ENCODE results near the gene AHI1. TPM values are rescaled to one million over a fixed set of nuclear protein-coding genes. Genes with fewer than 3 reads are reported as not detected.

The AHI1 gene
- polyA plus RNA-seq, 1 experiment = 29.0 TPM

GRCh38 chr6:135329851-135330803, 167.4 kb downstream of the AHI1 start:
- ChIA-PET POLR2A (no interaction called here), CTCF (no interaction called here)
- Histone ChIP-seq H3K27ac (ENCODE audit: low read depth, low read length) (no peak overlapping the region), H3K9me3 (ENCODE audit: control insufficient read depth, insufficient read depth, low read length) (no peaks in the 10 kb centered on the region), H3K4me3 (ENCODE audit: low read depth, low read length) (no peak overlapping the region), H3K27me3 (ENCODE audit: control insufficient read depth, insufficient read depth, low read length) (no peaks in the 10 kb centered on the region)
- DNase-seq (ENCODE audit: low read depth, low spot score) = no peak
- no peak for TF ChIP-seq CTCF (IDR thresholded peaks at IDR 0.05; ENCODE audit: low read depth, low read length)

- no peak for DNase-seq (ENCODE audit: low read depth, low spot score)
- no peak for TF ChIP-seq CTCF (IDR thresholded peaks at IDR 0.05; ENCODE audit: low read depth, low read length)
- CTCF ChIA-PET = no interaction called here
- Histone ChIP-seq H3K27me3 (ENCODE audit: control insufficient read depth, insufficient read depth, low read length) (no peaks in the 10 kb centered on the region), H3K4me3 (ENCODE audit: low read depth, low read length) (no peak overlapping the region), H3K27ac (ENCODE audit: low read depth, low read length) (no peak overlapping the region), H3K9me3 (ENCODE audit: control insufficient read depth, insufficient read depth, low read length) (no peaks in the 10 kb centered on the region)
- POLR2A ChIA-PET = no interaction called here
Observed at GRCh38 chr6:135328136-135328535, 169.4 kb downstream of the AHI1 start.

GRCh38 chr6:135325624-135326424, 171.7 kb downstream of the AHI1 start:
- Histone ChIP-seq H3K27ac (ENCODE audit: low read depth, low read length) (no peak overlapping the region), H3K27me3 (ENCODE audit: control insufficient read depth, insufficient read depth, low read length) (no peaks in the 10 kb centered on the region), H3K4me3 (ENCODE audit: low read depth, low read length) (no peak overlapping the region), H3K9me3 (ENCODE audit: control insufficient read depth, insufficient read depth, low read length) (no peaks in the 10 kb centered on the region)
- CTCF ChIA-PET = no interaction called here
- POLR2A ChIA-PET = no interaction called here
- DNase-seq (ENCODE audit: low read depth, low spot score) = no peak
- no peak for TF ChIP-seq CTCF (IDR thresholded peaks at IDR 0.05; ENCODE audit: low read depth, low read length)

GRCh38 chr6:135324531-135324930, 173.0 kb downstream of the AHI1 start:
- CTCF ChIA-PET = no interaction called here
- Histone ChIP-seq H3K27ac (ENCODE audit: low read depth, low read length) (no peak overlapping the region), H3K4me3 (ENCODE audit: low read depth, low read length) (no peak overlapping the region), H3K27me3 (ENCODE audit: control insufficient read depth, insufficient read depth, low read length) (no peaks in the 10 kb centered on the region), H3K9me3 (ENCODE audit: control insufficient read depth, insufficient read depth, low read length) (no peaks in the 10 kb centered on the region)
- POLR2A ChIA-PET = interaction anchor here (0.7 kb wide), 1 partner anchor 33 kb away, joined by 3 read pairs; no protein-coding TSS in a partner anchor
- no peak for TF ChIP-seq CTCF (IDR thresholded peaks at IDR 0.05; ENCODE audit: low read depth, low read length)
- no peak for DNase-seq (ENCODE audit: low read depth, low spot score)

GRCh38 chr6:135323979-135324378, 173.6 kb downstream of the AHI1 start:
- Histone ChIP-seq H3K4me3 (ENCODE audit: low read depth, low read length) (no peak overlapping the region), H3K9me3 (ENCODE audit: control insufficient read depth, insufficient read depth, low read length) (no peaks in the 10 kb centered on the region), H3K27me3 (ENCODE audit: control insufficient read depth, insufficient read depth, low read length) (no peaks in the 10 kb centered on the region), H3K27ac (ENCODE audit: low read depth, low read length) (no peak overlapping the region)
- no peak for TF ChIP-seq CTCF (IDR thresholded peaks at IDR 0.05; ENCODE audit: low read depth, low read length)
- DNase-seq (ENCODE audit: low read depth, low spot score) = no peak
- CTCF ChIA-PET = no interaction called here
- POLR2A ChIA-PET = no interaction called here
